GM20431 (cell line): Measurements from ENCODE around the gene ARSA.
"Not testable (repeated sequence)": the region's sequence is repeated elsewhere in the genome, so short reads cannot be mapped to it uniquely, and the experiment has no call there.

Experiments used
- in situ Hi-C: fragments of 300-500 bp; cut with MseI, MboI; formaldehyde crosslinking; loops from one replicate; pipeline ENCODE4 v1.15.0; 2020; ENCODE audit warnings: low sequenced_read_pairs; ENCODE audit not compliant: unreplicated experiment

ARSA gene

GRCh38 chr22:50627642-50628542 lies at the start of gene ARSA:
Gene ARSA, minus strand, starts transcription at chr22:50628152. Its CDS starts 373 bp downstream, at chr22:50627779.
- in situ Hi-C loops = no loop called here

- in situ Hi-C loops = no loop called here
Measured at GRCh38 chr22:50676661-50677492, 48.9 kb upstream of the ARSA start.

GRCh38 chr22:50676180-50676636 lies 48.3 kb upstream of the ARSA start:
- in situ Hi-C loops = no loop called here

- in situ Hi-C loops = no loop called here
Measured at GRCh38 chr22:50675553-50676179, 47.7 kb upstream of the ARSA start.

- in situ Hi-C loops = no loop called here
Measured at GRCh38 chr22:50674606-50675552, 46.9 kb upstream of the ARSA start.

- in situ Hi-C loops = no loop called here
Measured at GRCh38 chr22:50674130-50674500, 46.2 kb upstream of the ARSA start.

GRCh38 chr22:50673231-50674129 lies 45.5 kb upstream of the ARSA start:
- in situ Hi-C loops = no loop called here

- in situ Hi-C loops = no loop called here
Measured at GRCh38 chr22:50672471-50673230, 44.7 kb upstream of the ARSA start, which contains the start of gene SHANK3. Gene SHANK3, plus strand, starts transcription at chr22:50672823.

- in situ Hi-C loops = no loop called here
Measured at GRCh38 chr22:50672041-50672440, 44.1 kb upstream of the ARSA start.

GRCh38 chr22:50671641-50672040 lies 43.7 kb upstream of the ARSA start:
- in situ Hi-C loops = no loop called here

- in situ Hi-C loops = no loop called here
Measured at GRCh38 chr22:50670914-50671538, 43.1 kb upstream of the ARSA start.

GRCh38 chr22:50670513-50670912 lies 42.6 kb upstream of the ARSA start:
- in situ Hi-C loops = no loop called here

GRCh38 chr22:50665738-50666137 lies 37.8 kb upstream of the ARSA start:
- in situ Hi-C loops = no loop called here

GRCh38 chr22:50665212-50665611 lies 37.3 kb upstream of the ARSA start:
- in situ Hi-C loops = no loop called here

GRCh38 chr22:50660306-50660705 lies 32.4 kb upstream of the ARSA start:
- in situ Hi-C loops = no loop called here

- in situ Hi-C loops = not testable (repeated sequence)
Measured at GRCh38 chr22:50659711-50660110, 31.8 kb upstream of the ARSA start.

- in situ Hi-C loops = no loop called here
Measured at GRCh38 chr22:50657925-50658324, 30.0 kb upstream of the ARSA start.
